Measurements from ENCODE around the gene MYO5B.
"Not testable (repeated sequence)": the region's sequence is repeated elsewhere in the genome, so short reads cannot be mapped to it uniquely, and the experiment has no call there.

MYO5B gene

DNA sequence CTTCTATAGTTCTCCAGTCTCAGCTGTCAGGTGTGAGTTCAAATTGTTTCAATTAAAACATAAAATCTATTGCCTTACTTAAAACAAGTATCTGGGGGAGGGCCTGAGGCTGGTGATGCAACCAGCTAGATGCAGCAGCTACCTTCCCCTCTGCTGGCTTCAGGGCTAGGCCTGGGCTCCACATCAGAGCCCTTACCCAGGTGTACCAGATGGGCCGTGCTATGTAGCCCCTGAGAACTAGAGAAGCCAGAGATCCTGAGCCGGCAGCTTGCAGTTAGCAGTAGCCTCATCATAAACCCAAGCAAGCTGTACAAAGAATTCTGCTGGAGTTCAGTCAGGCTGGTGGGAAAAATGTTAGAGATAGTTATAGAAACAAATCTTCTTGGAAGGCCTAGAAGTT, 284.0 kb downstream of the MYO5B start:
- no peak for DNase-seq

DNA sequence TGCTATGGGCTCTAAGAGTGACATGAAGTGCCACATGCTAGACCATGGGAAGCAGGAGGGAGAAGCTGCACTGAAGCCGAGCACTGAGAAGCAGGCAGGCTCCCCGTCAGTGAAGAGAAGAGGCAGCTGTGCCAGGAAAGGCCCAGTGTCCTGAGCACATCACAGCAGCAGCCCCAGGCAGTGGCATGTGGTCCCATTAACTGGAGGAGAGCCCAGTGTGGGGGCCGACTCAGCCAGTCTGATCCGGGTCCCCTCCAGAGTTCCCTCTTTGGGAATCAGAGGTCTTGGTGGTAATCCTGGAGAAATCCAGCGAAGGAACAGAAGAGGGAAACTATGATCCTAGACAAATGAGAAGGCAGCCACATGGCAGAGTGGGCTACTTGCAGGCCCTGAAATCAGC, 284.9 kb downstream of the MYO5B start:
- DNase-seq: no peak

DNA sequence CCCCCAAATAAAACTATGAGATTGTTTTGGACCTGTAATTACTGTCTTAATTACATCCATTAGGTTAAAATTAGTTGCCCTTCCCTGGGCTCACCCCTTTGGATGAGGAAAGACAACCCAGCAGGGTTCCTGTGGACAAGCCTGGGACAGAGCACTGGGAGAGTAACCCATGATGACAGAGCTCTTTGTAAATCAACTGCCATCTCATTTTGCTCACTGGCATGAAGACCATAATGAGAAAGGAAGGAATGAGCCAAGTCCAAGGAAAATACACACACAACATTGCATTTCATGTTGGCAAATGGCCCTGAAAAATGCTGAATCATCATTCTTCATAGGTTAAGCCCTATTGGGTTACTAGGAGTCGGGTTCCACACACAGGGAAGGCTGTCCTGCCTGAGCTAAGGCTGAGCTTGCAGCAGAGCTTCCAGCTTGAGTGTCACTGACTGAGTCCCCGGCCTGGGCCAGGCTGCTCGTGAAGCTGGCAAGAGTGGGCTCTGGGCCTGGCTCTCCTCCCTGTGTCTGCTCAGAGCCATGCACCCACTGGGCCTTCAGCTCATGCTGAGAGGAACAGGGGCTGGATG, 287.5 kb downstream of the MYO5B start:
- no peak for DNase-seq

DNA sequence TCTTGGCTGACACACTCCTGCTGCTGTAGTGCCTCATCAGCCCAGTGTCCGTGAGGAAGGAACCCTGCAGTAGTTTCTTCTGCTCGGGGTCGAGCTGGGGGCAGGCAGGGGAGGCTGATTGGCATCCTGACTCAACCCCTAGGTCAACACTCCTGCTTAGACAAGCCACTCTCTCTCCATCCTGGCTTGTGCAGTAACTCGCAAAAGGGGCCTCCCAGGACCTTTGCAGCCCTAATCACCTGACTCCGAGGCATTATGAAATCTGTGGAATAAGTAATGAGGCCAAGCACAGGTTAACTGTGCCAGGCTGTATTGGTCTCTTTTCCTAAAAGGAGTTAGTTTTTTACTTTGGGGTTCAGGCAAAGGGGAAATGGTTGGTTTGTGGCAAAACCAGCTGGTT, 289.2 kb downstream of the MYO5B start:
- no peak for DNase-seq

DNA sequence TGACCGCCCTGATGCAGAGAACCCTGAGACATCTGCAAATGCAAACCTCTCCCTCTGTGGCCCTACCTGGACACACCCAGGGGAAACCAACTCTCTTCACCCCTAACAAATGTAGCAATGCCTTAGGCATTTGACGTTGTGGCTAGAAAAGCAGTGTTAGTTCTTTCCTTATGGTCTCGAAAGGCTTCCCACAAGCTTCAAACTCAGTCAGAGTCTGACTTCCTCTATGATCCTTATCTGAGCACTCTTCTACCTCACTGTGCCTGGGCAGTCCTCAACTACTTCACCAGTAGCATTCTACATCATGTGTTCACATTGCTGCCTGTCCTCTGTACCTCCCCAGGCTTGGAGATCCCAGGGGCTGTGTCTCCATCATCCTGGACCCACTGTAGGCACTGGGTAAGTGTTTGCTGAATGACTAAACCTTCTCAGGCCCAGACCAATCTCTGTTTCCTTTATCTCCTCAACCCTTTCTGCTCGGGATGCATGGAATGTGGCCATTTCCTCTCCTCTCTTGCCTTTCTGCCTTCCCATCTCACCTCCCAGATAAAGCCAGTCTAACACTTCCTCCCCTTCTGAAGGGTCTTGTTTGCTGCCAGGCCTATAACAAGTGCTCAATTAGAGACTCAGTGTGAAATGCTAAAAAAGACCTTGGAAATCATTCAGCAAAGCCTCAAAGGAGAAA, 289.9 kb downstream of the MYO5B start:
- DNase-seq: no peak

DNA sequence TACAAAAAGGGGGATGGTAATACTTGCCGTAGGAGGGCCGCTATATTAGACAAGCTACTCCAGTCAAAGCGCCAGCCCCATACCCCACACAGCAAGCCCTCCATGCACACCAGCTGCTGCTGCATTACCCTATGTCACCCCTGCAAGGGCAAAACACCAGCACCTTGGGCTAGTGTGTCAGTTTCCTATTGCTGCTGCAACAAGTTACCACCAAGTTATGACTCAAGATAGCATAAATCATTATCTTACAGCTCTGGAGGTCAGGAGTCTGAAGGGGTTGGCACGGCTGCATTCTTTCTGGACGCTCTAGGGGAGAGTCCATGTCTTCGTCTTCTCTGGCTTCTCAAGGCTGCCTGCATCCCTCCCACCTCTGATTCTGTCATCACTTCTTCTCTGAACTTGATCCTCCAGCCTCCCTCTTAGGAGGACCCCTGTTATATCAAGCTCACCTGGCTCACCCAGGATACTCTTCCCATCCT, 293.0 kb downstream of the MYO5B start:
- no peak for DNase-seq

DNA sequence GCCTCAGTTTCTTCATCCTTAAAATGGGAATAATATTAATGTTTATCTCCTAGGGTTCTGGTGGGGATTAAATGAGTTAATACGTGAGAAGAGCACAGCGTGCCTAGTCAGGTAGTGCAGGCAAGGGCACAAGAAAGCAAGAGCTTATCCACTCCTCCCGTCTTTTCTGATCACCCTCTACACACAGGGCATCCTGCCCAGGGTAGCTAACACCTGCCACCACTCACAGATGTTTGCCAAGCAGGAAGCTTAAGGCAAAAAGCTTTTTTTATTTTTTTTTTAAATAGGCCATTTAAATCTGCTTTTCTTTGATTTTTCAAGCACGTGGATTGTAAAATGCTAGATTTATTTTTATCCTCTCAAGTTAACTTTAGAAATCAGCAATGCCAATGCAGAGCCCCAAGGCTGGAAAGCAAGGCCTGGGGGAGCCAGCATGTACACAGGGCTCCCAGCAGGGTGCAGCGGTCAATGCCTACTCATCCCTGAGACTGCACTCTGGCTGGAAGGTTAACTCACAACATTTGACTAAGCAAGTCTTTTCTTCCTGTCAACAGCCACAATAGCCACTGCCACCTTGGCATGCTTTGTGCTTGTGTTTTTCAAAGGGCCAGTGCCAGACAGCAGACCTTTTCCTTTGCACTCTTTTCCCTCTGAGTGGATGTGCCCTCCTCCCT, 295.2 kb downstream of the MYO5B start:
- DNase-seq: no peak

DNA sequence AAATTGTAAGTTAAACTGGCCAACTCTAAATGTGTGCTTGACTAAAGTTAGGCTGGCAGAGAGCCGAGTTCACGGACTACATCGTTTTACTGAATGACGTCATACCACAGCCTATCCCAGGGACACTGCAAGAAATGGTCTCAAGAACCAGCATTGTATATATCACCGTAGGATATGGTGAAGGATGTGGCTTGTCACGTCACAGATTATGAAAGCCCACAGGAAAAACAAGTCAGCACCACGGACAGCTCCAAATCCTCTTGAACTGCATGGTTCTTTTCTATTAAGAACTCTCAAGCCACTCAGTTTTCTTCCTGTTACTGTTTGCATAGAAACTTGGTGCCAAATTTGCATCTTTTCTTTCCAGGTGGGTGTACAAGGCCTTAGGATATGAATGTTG, 296.5 kb downstream of the MYO5B start:
- peak; percentile 58 for DNase-seq

DNA sequence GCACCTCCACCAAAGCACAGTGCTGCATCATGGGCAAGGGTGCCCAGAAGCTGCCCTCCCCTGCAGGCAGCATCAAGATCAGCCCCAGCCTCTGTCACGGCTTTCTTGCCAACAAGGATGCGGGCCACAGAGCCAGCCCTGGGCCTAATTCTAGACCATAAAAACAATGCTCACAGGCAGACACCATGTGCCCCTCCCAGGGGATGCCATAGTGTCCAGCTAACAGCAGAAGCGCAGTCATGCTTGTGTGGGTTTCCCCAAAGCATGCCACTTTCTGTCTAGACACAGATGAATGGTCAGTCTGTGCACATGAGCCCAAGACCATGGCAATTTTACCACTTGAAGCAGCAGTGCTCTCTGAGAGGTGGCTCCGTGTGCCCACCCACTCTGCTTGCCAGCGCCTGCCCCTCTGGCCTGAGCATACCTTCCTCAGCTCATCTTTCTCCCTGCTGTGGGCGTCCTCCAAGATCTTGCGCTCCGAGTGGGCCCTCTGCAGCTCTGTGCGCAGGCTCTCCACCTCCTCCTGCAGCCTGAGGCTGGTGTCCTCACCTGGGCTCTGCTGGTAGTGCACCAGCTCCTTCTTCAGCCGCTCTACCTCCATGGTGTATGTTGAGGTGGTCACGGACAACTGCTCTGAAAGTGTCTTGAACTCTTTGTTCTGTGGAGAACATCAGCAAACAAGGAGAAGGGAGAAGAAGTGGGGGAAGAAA, 300.3 kb downstream of the MYO5B start:
- DNase-seq: no peak

DNA sequence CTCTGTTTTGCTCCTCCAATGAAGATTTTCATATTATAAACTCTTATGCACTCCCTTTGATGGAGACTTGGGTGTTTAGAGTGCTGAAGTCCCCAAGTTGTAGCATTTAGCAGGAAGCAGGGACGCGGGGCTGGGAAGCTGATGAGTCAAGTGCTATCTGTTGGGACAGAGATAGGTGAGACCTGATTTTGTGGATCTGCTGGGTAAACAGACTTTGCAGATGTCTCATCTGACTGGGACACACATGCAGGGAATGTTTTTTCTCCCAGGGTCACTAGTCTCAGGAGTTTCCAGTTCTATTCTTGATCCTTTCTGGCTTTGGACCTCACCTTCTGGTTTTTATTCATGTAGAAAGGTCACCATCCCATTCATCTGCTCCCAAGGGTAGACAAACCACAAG, 301.9 kb downstream of the MYO5B start:
- DNase-seq: no peak

DNA sequence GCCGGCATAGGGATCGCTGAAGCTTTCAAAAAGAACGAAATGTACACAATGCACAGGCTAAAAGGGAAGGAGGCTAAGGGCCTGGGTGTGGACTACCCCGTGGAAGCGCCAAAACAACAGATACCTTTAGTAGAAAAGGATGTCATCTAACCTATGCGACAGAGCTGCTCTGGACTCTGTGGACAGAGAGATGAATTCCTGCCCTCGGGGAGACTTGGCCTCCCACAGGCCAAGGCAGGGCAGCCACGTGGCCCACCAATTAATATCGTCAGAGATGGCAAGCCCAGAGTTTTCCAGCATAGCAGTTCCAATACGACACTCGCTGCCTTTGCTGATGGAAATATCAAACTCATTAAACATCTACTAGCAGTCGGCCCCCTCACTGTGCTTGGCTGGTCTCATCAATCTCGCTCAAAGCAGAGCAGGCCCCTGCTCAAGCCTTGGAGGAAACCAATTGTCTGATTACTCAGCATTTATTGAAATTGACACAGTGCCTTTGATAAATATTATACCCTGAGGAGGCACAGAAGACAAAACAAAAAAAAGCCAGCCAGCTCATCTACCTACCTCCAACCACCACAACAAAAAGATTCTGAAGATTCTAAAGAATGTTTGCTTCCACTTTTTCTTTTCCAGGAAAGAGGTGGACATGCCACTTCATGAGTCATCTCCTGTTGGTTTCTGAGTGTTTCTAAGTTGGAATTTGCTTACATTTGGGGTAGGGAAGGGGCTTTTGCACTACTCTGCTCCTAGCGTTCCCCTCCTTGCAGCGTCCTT, 302.6 kb downstream of the MYO5B start:
- DNase-seq: no peak

DNA sequence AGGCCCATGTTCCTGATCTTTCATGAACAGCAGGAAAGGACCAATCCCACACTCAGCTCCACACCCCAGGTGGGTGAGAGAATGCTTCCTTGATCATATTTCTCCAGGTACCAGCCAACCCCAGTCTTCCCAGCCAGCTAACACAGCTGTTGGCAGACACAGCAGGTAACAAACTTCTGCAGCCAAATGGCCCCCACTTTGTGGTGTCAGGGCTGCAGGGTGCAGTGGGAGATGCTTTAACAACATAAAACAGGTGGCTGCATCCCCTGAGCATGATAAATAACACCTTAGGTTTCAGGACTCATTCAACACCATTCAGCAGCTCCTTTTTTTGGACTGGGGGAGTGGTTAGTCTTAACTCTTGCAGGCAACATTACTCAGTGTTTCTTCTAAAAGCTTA, 304.9 kb downstream of the MYO5B start:
- no peak for DNase-seq

DNA sequence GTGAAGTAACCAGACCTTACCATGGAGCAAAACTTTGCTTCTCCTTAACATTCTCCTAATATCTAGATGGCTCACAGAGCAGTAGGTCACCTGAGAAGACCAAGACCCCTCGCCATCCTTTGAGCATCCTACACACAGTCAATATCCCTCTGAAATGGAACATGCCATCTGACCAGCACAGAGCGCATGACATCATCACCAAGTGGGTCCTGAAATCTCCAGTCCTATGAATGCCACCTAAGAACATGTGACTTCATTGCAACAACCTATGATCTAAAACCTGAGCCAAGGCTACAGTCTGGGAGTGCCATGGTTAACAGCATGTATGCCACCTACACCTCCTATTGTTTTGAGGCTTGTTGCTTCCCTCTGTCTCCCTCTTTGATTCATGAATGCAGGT, 305.4 kb downstream of the MYO5B start:
- DNase-seq: not testable (repeated sequence)

DNA sequence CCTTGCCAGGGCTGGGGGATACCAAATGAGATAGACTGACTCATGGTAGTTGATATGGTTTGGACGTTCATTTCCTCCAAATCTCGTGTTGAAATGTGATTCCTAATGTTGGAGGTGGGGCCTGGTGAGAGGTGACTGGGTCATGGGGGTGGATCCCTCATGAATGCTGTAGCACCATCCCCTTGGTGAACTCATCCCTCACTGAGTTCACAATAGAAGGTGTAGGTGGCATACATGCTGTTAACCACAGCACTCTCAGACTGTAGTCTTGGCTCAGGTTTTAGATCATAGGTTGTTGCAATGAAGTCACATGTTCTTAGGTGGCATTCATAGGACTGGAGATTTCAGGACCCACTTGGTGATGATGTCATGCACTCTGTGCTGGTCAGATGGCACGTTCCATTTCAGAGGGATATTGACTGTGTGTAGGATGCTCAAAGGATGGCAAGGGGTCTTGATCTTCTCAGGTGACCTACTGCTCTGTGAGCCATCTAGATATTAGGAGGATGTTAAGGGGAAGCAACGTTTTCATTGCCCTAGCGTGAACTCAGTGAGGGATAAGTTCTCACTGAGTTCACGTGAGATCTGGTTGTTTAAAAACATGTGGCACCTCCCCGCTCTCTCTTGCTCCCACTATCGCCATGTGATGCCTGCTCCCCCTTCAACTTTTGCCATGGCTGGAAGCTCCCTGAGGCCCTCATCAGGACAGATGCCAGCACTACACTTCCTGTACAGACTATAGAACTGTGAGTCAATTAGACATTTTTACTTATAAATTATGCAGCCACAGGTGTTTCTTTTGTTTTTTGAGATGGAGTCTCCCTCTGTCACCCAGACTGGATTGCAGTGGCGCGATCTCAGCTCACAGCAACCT, 307.8 kb downstream of the MYO5B start:
- no peak for DNase-seq

DNA sequence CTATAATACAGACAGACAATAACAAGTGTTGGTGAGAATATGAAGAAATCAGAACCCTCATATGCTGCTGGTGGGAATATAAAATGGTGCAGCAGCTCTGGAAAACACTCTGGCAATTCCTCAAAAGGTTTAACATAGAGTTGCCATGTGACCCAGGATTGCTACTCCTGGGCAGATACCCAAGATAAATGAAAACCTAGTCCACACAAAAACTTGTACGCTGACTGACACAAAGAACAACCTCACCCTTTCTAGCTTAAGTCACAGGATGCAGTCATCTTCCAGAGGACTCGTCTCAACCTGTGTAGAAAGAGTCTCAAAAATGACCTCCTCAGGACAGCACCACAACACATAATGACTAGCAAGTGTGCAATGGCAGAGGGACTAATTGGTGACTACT, 310.0 kb downstream of the MYO5B start:
- DNase-seq: no peak

DNA sequence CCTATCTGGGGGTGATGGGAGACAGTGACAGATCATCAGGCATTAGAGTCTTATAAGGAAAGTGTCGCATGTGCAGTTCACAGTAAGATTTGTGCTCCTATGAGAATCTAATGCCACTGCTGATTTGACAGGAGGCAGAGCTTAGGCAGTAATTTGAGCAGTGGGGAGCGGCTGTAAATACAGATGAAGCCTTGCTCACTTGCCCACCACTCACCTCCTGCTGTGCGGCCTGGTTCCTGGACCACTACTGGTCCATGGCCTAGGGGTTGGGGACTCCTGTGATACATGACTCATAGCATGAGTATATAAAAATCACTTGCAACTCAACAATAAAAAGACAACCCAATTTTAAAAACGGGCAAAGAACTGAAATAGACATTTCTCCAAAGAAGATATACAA, 310.5 kb downstream of the MYO5B start:
- DNase-seq: no peak

DNA sequence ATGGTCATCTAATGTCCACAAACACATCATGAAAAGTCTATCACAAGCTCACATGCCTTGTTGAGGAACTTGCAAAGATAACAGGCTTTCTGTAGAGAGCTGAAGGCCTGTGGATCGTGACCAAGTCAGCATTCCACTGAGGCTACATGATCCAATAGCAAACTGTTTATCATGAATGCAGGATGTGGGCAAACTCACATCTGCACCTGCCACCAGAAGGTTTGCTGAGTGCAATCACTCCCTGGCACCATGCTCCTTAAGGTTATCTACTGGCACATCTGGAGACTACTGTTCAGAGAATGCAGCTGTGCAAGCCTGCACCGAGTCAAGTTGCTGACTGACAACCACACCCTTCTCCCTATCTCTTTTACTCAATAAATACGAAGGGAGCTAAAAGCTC, 314.3 kb downstream of the MYO5B start:
- DNase-seq: no peak

DNA sequence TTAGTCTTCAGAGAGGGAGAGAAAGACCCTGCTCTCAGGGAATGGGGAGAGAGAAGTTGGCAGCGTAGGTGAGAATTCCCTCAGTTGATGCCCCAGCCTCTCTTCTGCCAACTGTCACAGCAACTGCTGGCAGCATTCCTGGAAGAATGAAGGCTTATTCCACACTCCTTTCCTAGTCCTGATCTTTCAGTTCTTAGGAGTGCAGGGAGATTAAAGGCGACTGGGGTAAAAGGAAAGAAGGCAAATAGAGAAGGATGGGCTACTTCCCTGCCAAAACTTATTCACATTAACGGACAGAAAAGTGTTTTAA, 315.7 kb downstream of the MYO5B start:
- DNase-seq: no peak

DNA sequence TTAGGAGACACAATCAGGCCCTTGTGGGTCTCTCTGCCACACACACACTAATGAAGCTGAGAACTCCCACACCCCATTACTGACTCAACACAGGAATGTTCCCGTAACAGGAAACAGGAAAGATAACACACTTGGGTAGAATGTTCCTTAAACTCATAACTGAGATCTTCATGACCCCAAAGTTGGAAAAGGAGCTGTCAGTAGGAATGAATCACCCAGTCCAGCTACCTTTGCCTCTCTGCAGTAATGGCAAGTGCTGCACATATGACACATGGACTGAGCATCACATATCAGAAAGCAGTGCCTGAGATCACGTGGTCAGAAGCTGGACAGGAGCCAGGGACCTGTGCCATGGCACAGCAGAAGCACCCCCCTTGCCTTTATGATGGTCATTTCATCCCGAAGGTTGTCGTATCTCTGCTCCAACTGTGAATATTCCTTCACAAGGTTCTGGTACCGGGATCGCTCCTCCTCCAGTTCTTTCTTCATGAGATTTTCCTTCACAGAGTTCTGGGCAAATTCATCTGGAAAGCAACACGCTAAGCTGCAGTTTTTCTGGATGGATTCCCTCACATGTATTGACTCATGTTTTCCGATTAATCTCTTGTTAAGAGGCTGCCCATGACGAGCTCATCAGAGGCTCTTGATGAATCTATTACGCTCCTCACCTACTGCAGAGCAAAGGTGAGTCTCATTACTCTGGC, 316.2 kb downstream of the MYO5B start:
- no peak for DNase-seq

DNA sequence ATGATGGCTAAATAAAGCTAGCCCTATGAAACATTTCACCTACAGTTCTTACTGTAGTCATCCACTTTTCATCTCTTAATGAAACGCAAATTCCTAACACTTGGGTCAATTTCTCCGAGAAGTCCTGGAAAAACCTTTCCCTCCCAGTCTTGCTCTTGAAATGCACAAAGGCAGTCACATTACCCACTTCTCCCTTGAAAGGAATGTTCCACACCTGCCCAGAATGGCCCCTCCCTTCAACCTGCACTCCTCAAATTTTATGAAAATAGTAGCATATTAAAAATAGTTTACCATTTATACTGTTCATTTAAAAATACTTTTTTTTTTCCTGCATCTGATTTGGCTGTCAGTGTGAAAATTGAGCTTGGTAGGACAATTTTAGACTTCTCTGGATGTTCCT, 316.9 kb downstream of the MYO5B start:
- DNase-seq: no peak

DNA sequence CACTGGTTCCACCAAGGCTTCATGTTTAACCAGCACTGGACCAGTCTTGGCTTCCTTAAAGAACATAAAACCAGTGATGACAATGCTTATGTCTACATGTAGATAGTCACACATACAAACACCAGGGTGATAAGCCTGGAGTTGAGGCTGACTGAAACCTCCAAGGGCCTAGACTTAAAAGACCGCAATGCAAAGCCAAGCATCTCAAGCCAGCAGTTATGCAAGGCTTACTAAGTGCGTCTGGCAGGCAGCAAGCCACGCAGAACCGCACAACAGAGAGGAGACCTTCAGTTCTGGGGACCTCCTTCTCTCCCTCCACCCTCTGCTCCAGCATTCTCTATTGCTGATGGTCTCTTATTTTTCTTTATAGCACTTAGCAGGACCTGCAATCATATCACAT, 318.4 kb downstream of the MYO5B start:
- DNase-seq: no peak

All from T-helper 9 cell (primary cell).